Measurements from ENCODE around the gene SESN1.
"Not testable (repeated sequence)": the region's sequence is repeated elsewhere in the genome, so short reads cannot be mapped to it uniquely, and the experiment has no call there.

Gene SESN1

GRCh38 chr6:109118871-109119354 is 24.3 kb upstream of the SESN1 start:
- H4K20me1 ChIP-seq, result no peaks in the 10 kb centered on the region
- H3K4me2 ChIP-seq, result peak overlapping the region; percentile 80
- peaks cover 4% of the 10 kb centered on the region; the same call in 1 of the 2 replicates for H3K36me3 ChIP-seq
- no peak overlapping the region for H3K9ac ChIP-seq
- no peaks in the 10 kb centered on the region for H3K27me3 ChIP-seq
- peak overlapping the region; percentile 61; the same call in 1 of the 2 replicates for H3K27ac ChIP-seq
- peaks cover 54% of the 10 kb centered on the region for H3K4me1 ChIP-seq
- TF ChIP-seq Cebpa-rat (IDR thresholded peaks at IDR 0.05), result no peak
- H3K4me3 ChIP-seq, result no peak overlapping the region
- H3K9me3 ChIP-seq, result no peaks in the 10 kb centered on the region

GRCh38 chr6:109118337-109118736 is 23.7 kb upstream of the SESN1 start:
- no peak overlapping the region for H3K4me3 ChIP-seq
- H3K4me2 ChIP-seq, result peak overlapping the region; percentile 80
- peak overlapping the region; percentile 61 for H3K27ac ChIP-seq
- H3K4me1 ChIP-seq, result peaks cover 54% of the 10 kb centered on the region
- no peaks in the 10 kb centered on the region for H3K9me3 ChIP-seq
- H3K27me3 ChIP-seq, result no peaks in the 10 kb centered on the region
- H3K36me3 ChIP-seq, result no peaks in the 10 kb centered on the region
- peak overlapping the region; percentile 2; the same call in 1 of the 2 replicates for H3K9ac ChIP-seq
- no peaks in the 10 kb centered on the region for H4K20me1 ChIP-seq
- TF ChIP-seq Cebpa-rat (IDR thresholded peaks at IDR 0.05), result no peak

- no peaks in the 10 kb centered on the region for H3K27me3 ChIP-seq
- H3K4me1 ChIP-seq, result peaks cover 54% of the 10 kb centered on the region
- peak overlapping the region; percentile 80 for H3K4me2 ChIP-seq
- no peaks in the 10 kb centered on the region for H4K20me1 ChIP-seq
- peak; percentile 43; the same call in 1 of the 2 replicates for TF ChIP-seq Cebpa-rat (IDR thresholded peaks at IDR 0.05)
- H3K9ac ChIP-seq, result peak overlapping the region; percentile 2; the same call in 1 of the 2 replicates
- H3K4me3 ChIP-seq, result no peak overlapping the region
- peak overlapping the region; percentile 61 for H3K27ac ChIP-seq
- no peaks in the 10 kb centered on the region for H3K9me3 ChIP-seq
- no peaks in the 10 kb centered on the region for H3K36me3 ChIP-seq
Measured at GRCh38 chr6:109117346-109118035, 22.8 kb upstream of the SESN1 start.

GRCh38 chr6:109112663-109113062 is 18.0 kb upstream of the SESN1 start:
- H3K27ac ChIP-seq, H4K20me1 ChIP-seq, H3K4me2 ChIP-seq, H3K9ac ChIP-seq, H3K4me3 ChIP-seq, H3K27me3 ChIP-seq, H3K36me3 ChIP-seq: not testable (repeated sequence)
- peaks cover 12% of the 10 kb centered on the region for H3K9me3 ChIP-seq
- peaks cover 17% of the 10 kb centered on the region for H3K4me1 ChIP-seq

- H3K36me3 ChIP-seq, H3K4me1 ChIP-seq, H3K9ac ChIP-seq, H4K20me1 ChIP-seq, H3K27ac ChIP-seq, H3K4me2 ChIP-seq, H3K27me3 ChIP-seq, H3K4me3 ChIP-seq: not testable (repeated sequence)
- peaks cover 12% of the 10 kb centered on the region for H3K9me3 ChIP-seq
Measured at GRCh38 chr6:109109663-109110062, 15.0 kb upstream of the SESN1 start.

GRCh38 chr6:109105681-109106080 is 11.0 kb upstream of the SESN1 start:
- H3K4me2 ChIP-seq, result no peak overlapping the region
- no peaks in the 10 kb centered on the region for H3K27me3 ChIP-seq
- H3K9ac ChIP-seq, result no peak overlapping the region
- H4K20me1 ChIP-seq, result no peaks in the 10 kb centered on the region
- H3K36me3 ChIP-seq, result peaks cover 17% of the 10 kb centered on the region
- no peak for TF ChIP-seq Cebpa-rat (IDR thresholded peaks at IDR 0.05)
- peaks cover 6% of the 10 kb centered on the region for H3K9me3 ChIP-seq
- no peak overlapping the region for H3K27ac ChIP-seq
- no peaks in the 10 kb centered on the region for H3K4me1 ChIP-seq
- no peak overlapping the region for H3K4me3 ChIP-seq

- Histone ChIP-seq H3K36me3 (peaks cover 28% of the 10 kb centered on the region), H3K4me2 (no peak overlapping the region), H3K4me1 (no peaks in the 10 kb centered on the region), H4K20me1 (no peaks in the 10 kb centered on the region), H3K27ac (no peak overlapping the region), H3K4me3 (no peak overlapping the region), H3K9me3 (no peaks in the 10 kb centered on the region), H3K27me3 (no peaks in the 10 kb centered on the region), H3K9ac (no peak overlapping the region)
- no peak for TF ChIP-seq Cebpa-rat (IDR thresholded peaks at IDR 0.05)
Measured at GRCh38 chr6:109104512-109104911, 9.9 kb upstream of the SESN1 start.

GRCh38 chr6:109103942-109104341 is 9.3 kb upstream of the SESN1 start:
- Histone ChIP-seq H3K4me2 (no peak overlapping the region), H3K9me3 (no peaks in the 10 kb centered on the region)

GRCh38 chr6:109102762-109103161 is 8.1 kb upstream of the SESN1 start:
- Histone ChIP-seq H3K9ac (no peak overlapping the region), H3K36me3 (peaks cover 33% of the 10 kb centered on the region), H3K27ac (no peak overlapping the region), H3K27me3 (no peaks in the 10 kb centered on the region), H3K4me2 (no peak overlapping the region), H3K4me3 (no peak overlapping the region), H4K20me1 (no peaks in the 10 kb centered on the region), H3K9me3 (no peaks in the 10 kb centered on the region), H3K4me1 (no peaks in the 10 kb centered on the region)
- no peak for TF ChIP-seq Cebpa-rat (IDR thresholded peaks at IDR 0.05)

More at GRCh38 chr6:109103942-109104341, 9.3 kb upstream of the SESN1 start:
- Histone ChIP-seq H3K4me3 (no peak overlapping the region), H3K4me1 (no peaks in the 10 kb centered on the region), H3K27ac (no peak overlapping the region), H3K9ac (no peak overlapping the region), H4K20me1 (no peaks in the 10 kb centered on the region), H3K36me3 (peaks cover 33% of the 10 kb centered on the region), H3K27me3 (no peaks in the 10 kb centered on the region)
- TF ChIP-seq Cebpa-rat (IDR thresholded peaks at IDR 0.05), result no peak

- Histone ChIP-seq H3K9me3 (no peaks in the 10 kb centered on the region), H3K27ac (no peak overlapping the region), H3K27me3 (no peaks in the 10 kb centered on the region), H3K4me1 (peaks cover 23% of the 10 kb centered on the region), H3K36me3 (peaks cover 29% of the 10 kb centered on the region), H4K20me1 (peaks cover 6% of the 10 kb centered on the region; the same call in 1 of the 2 replicates), H3K4me2 (no peak overlapping the region), H3K9ac (no peak overlapping the region), H3K4me3 (no peak overlapping the region)
- TF ChIP-seq Cebpa-rat (IDR thresholded peaks at IDR 0.05), result no peak
Measured at GRCh38 chr6:109097661-109098060, 3.0 kb upstream of the SESN1 start.

Measured in BLaER1 (cell line).